ENCODE measurements around the gene COPS9.

GRCh38 chr2:240103136-240103535, 33.0 kb downstream of the COPS9 start:
- TF ChIP-seq, protein P1, sequence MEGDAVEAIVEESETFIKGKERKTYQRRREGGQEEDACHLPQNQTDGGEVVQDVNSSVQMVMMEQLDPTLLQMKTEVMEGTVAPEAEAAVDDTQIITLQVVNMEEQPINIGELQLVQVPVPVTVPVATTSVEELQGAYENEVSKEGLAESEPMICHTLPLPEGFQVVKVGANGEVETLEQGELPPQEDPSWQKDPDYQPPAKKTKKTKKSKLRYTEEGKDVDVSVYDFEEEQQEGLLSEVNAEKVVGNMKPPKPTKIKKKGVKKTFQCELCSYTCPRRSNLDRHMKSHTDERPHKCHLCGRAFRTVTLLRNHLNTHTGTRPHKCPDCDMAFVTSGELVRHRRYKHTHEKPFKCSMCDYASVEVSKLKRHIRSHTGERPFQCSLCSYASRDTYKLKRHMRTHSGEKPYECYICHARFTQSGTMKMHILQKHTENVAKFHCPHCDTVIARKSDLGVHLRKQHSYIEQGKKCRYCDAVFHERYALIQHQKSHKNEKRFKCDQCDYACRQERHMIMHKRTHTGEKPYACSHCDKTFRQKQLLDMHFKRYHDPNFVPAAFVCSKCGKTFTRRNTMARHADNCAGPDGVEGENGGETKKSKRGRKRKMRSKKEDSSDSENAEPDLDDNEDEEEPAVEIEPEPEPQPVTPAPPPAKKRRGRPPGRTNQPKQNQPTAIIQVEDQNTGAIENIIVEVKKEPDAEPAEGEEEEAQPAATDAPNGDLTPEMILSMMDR (conservative IDR thresholded peaks at IDR 0.05 in 1 of 2, IDR thresholded peaks at IDR 0.05 in 1 of 2; ENCODE audit: extremely low read depth in 1 of 2, insufficient read depth in 1 of 2, low read depth in 1 of 2, low read length in 2 of 2), result no peak
- no peak for TF ChIP-seq EZH2 (IDR thresholded peaks at IDR 0.05; ENCODE audit: borderline replicate concordance, low read length)
